Ramos (cell line): ENCODE data around the gene ADH5.

Experiments used
- in situ Hi-C: fragments of 300-500 bp; cut with MboI; formaldehyde crosslinking; loops from one replicate; pipeline ENCODE4 v1.14.3; 2022; ENCODE audit warnings: low sequenced_read_pairs; ENCODE audit not compliant: unreplicated experiment

Gene ADH5

GRCh38 chr4:99088481-99089365 lies at the start of gene ADH5:
ADH5 (minus strand) TSS chr4:99088788; CDS start chr4:99088700, 88 bp downstream.
- in situ Hi-C loops, result loop anchor here (25.0 kb wide), 1 partner anchor 724 kb away; the partner anchor contains the start of gene DAPP1

- in situ Hi-C loops, result no loop called here
Measured at GRCh38 chr4:99136329-99136728, 47.7 kb upstream of the ADH5 start.

GRCh38 chr4:99135541-99136162 lies 47.1 kb upstream of the ADH5 start:
- in situ Hi-C loops, result no loop called here

- in situ Hi-C loops, result no loop called here
Measured at GRCh38 chr4:99134586-99134985, 46.0 kb upstream of the ADH5 start.

GRCh38 chr4:99131378-99131777 lies 42.8 kb upstream of the ADH5 start:
- in situ Hi-C loops, result no loop called here

- in situ Hi-C loops, result no loop called here
Measured at GRCh38 chr4:99126376-99126775, 37.8 kb upstream of the ADH5 start.

GRCh38 chr4:99121008-99121407 lies 32.4 kb upstream of the ADH5 start:
- in situ Hi-C loops, result loop anchor here (25.0 kb wide), 1 partner anchor 291 kb away; no protein-coding TSS in a partner anchor

GRCh38 chr4:99120501-99120900 lies 31.9 kb upstream of the ADH5 start:
- in situ Hi-C loops, result loop anchor here (25.0 kb wide), 1 partner anchor 292 kb away; no protein-coding TSS in a partner anchor

- in situ Hi-C loops, result loop anchor here (25.0 kb wide), 1 partner anchor 294 kb away; no protein-coding TSS in a partner anchor
Measured at GRCh38 chr4:99117876-99118693, 29.5 kb upstream of the ADH5 start.

- in situ Hi-C loops, result loop anchor here (25.0 kb wide), 1 partner anchor 295 kb away; no protein-coding TSS in a partner anchor
Measured at GRCh38 chr4:99117122-99117841, 28.7 kb upstream of the ADH5 start.

- in situ Hi-C loops, result loop anchor here (25.0 kb wide), 1 partner anchor 303 kb away; no protein-coding TSS in a partner anchor
Measured at GRCh38 chr4:99109286-99109685, 20.7 kb upstream of the ADH5 start.

- in situ Hi-C loops, result loop anchor here (25.0 kb wide), 1 partner anchor 308 kb away; no protein-coding TSS in a partner anchor
Measured at GRCh38 chr4:99104153-99104552, 15.6 kb upstream of the ADH5 start.

GRCh38 chr4:99103166-99103565 lies 14.6 kb upstream of the ADH5 start:
- in situ Hi-C loops, result loop anchor here (25.0 kb wide), 1 partner anchor 309 kb away; no protein-coding TSS in a partner anchor

GRCh38 chr4:99102634-99103033 lies 14.0 kb upstream of the ADH5 start:
- in situ Hi-C loops, result loop anchor here (25.0 kb wide), 1 partner anchor 310 kb away; no protein-coding TSS in a partner anchor

- in situ Hi-C loops, result loop anchor here (25.0 kb wide), 1 partner anchor 311 kb away; no protein-coding TSS in a partner anchor
Measured at GRCh38 chr4:99100876-99101275, 12.3 kb upstream of the ADH5 start.

GRCh38 chr4:99099814-99100213 lies 11.2 kb upstream of the ADH5 start:
- in situ Hi-C loops, result loop anchor here (25.0 kb wide), 2 partner anchors 312 to 712 kb away; partner anchors contain the start of gene DAPP1

GRCh38 chr4:99099311-99099710 lies 10.7 kb upstream of the ADH5 start:
- in situ Hi-C loops, result loop anchor here (25.0 kb wide), 1 partner anchor 713 kb away; the partner anchor contains the start of gene DAPP1

- in situ Hi-C loops, result loop anchor here (25.0 kb wide), 1 partner anchor 720 kb away; the partner anchor contains the start of gene DAPP1
Measured at GRCh38 chr4:99091841-99092240, 3.3 kb upstream of the ADH5 start.

GRCh38 chr4:99091216-99091575 lies 2.6 kb upstream of the ADH5 start:
- in situ Hi-C loops, result loop anchor here (25.0 kb wide), 1 partner anchor 721 kb away; the partner anchor contains the start of gene DAPP1
